GM08714 (cell line): ENCODE results near the gene RHAG.
"Not testable (repeated sequence)": the region's sequence is repeated elsewhere in the genome, so short reads cannot be mapped to it uniquely, and the experiment has no call there.

Experiments used
- H3K4me3 ChIP-seq: fragments of 200-500 bp; sonication (Bioruptor generic); 2 replicates; pipeline ENCODE4 v1.5.1; 2014; ENCODE audit warnings: mild to moderate bottlenecking, low read length, inconsistent platforms
- ZNF274 ChIP-seq: IDR thresholded peaks from 2 replicates; pipeline ENCODE4 v1.6.1; 2012; ENCODE audit warnings: mild to moderate bottlenecking, low read depth, low read length

The RHAG gene

GRCh38 chr6:49646942-49647341, 10.3 kb upstream of the RHAG start:
- no peak for TF ChIP-seq ZNF274
- no peak overlapping the region for H3K4me3 ChIP-seq

GRCh38 chr6:49646130-49646824, 9.6 kb upstream of the RHAG start:
- TF ChIP-seq ZNF274, result no peak
- H3K4me3 ChIP-seq, result no peak overlapping the region

- no peak for TF ChIP-seq ZNF274
Observed at GRCh38 chr6:49645139-49645538, 8.5 kb upstream of the RHAG start.

GRCh38 chr6:49639177-49639817, 2.7 kb upstream of the RHAG start:
- no peak overlapping the region for H3K4me3 ChIP-seq
- no peak for TF ChIP-seq ZNF274

More at GRCh38 chr6:49645139-49645538, 8.5 kb upstream of the RHAG start:
- no peak overlapping the region for H3K4me3 ChIP-seq

- TF ChIP-seq ZNF274, result no peak
- H3K4me3 ChIP-seq, result no peak overlapping the region
Observed at GRCh38 chr6:49637350-49637731, 702 bp upstream of the RHAG start.

- TF ChIP-seq ZNF274, result no peak
Observed at GRCh38 chr6:49635978-49636712, 494 bp downstream of the RHAG start.

GRCh38 chr6:49635480-49635879, 1.2 kb downstream of the RHAG start:
- H3K4me3 ChIP-seq, result no peak overlapping the region
- TF ChIP-seq ZNF274, result no peak

More at GRCh38 chr6:49635978-49636712, 494 bp downstream of the RHAG start:
- H3K4me3 ChIP-seq, result no peak overlapping the region

GRCh38 chr6:49634836-49635218, 1.8 kb downstream of the RHAG start:
- no peak for TF ChIP-seq ZNF274
- H3K4me3 ChIP-seq, result no peak overlapping the region

- TF ChIP-seq ZNF274, result no peak
Observed at GRCh38 chr6:49634092-49634835, 2.4 kb downstream of the RHAG start.

GRCh38 chr6:49633541-49633940, 3.1 kb downstream of the RHAG start:
- TF ChIP-seq ZNF274, result no peak
- no peak overlapping the region for H3K4me3 ChIP-seq

More at GRCh38 chr6:49634092-49634835, 2.4 kb downstream of the RHAG start:
- no peak overlapping the region for H3K4me3 ChIP-seq

GRCh38 chr6:49632727-49633126, 3.9 kb downstream of the RHAG start:
- TF ChIP-seq ZNF274, result no peak
- H3K4me3 ChIP-seq, result no peak overlapping the region

GRCh38 chr6:49629485-49630088, 7.1 kb downstream of the RHAG start:
- not testable (repeated sequence) for H3K4me3 ChIP-seq

- TF ChIP-seq ZNF274, result no peak
- no peak overlapping the region for H3K4me3 ChIP-seq
Observed at GRCh38 chr6:49626811-49627210, 9.8 kb downstream of the RHAG start.

GRCh38 chr6:49618257-49618656, 18.4 kb downstream of the RHAG start:
- TF ChIP-seq ZNF274, result no peak
- H3K4me3 ChIP-seq, result no peak overlapping the region

- not testable (repeated sequence) for H3K4me3 ChIP-seq
Observed at GRCh38 chr6:49614144-49614543, 22.5 kb downstream of the RHAG start.
